H1 (cell line): ENCODE measurements around the gene C16orf87. TPM values are rescaled to one million over a fixed set of nuclear protein-coding genes. Genes with fewer than 3 reads are reported as not detected.

ENCODE experiments used
- CTCF ChIA-PET: fragments of 300-600 bp; sonication (Branson Sonifier 250); formaldehyde crosslinking; loops from one replicate; lab custom pipeline; 2021; ENCODE audit not compliant: partially characterized antibody; lab: Charles Lee
- POLR2A ChIA-PET: fragments of 300-600 bp; sonication (Branson Sonifier 250); formaldehyde crosslinking; loops from one replicate; lab custom pipeline; 2021; ENCODE audit warnings: inconsistent platforms; ENCODE audit not compliant: partially characterized antibody; lab: Charles Lee
- DNase-seq, 2 experiments: peaks; one replicate each; pipeline versions ENCODE4 v3.0.0 to v3.0.0-alpha.2; 2010 to 2022; ENCODE audit warnings: low spot score in 2 of 2, low read depth in 1 of 2, mixed read lengths in 1 of 2
- FAIRE-seq: peaks from 2 replicates; lab custom pipeline; 2011; peaks lifted over from hg19 to GRCh38; lab: Jason Lieb, UNC
- H2AFZ ChIP-seq: 2 replicates; pipeline ENCODE4 v1.8.1; 2012; ENCODE audit warnings: low read length, inconsistent platforms
- H2AK5ac ChIP-seq: 2 replicates; pipeline ENCODE4 v1.6.1; 2013; ENCODE audit warnings: low read depth, low read length
- H2BK120ac ChIP-seq: replicated peaks from 2 replicates; pipeline ENCODE3; 2013; ENCODE audit warnings: low read depth, low read length, inconsistent platforms
- H2BK12ac ChIP-seq: 2 replicates; pipeline ENCODE4 v1.6.1; 2013; ENCODE audit warnings: low read depth, low read length
- H2BK15ac ChIP-seq: 2 replicates; pipeline ENCODE4 v1.6.1; 2013; ENCODE audit warnings: low read length
- H2BK20ac ChIP-seq: 2 replicates; pipeline ENCODE4 v1.6.1; 2013; ENCODE audit warnings: low read length
- H2BK5ac ChIP-seq: 2 replicates; pipeline ENCODE4 v1.6.1; 2013; ENCODE audit warnings: low read depth, low read length
- H3K14ac ChIP-seq: 2 replicates; pipeline ENCODE4 v1.6.1; 2013; ENCODE audit warnings: inconsistent platforms; ENCODE audit not compliant: insufficient read length
- H3K18ac ChIP-seq: 2 replicates; pipeline ENCODE4 v1.6.1; 2013; ENCODE audit warnings: low read length; ENCODE audit errors: extremely low read depth
- H3K23ac ChIP-seq: 2 replicates; pipeline ENCODE4 v1.6.1; 2013; ENCODE audit warnings: inconsistent platforms; ENCODE audit not compliant: insufficient read length
- H3K23me2 ChIP-seq: 2 replicates; pipeline ENCODE4 v1.6.1; 2013; ENCODE audit warnings: low read depth, low read length
- H3K27ac ChIP-seq: 2 replicates; pipeline ENCODE4 v1.6.1; 2011; ENCODE audit warnings: low read depth, low read length, inconsistent platforms
- H3K27me3 ChIP-seq, 4 experiments: replicated peaks in 1 of 4; 1 replicate in 1 of 4; 2 replicates in 3 of 4; pipeline versions ENCODE4 v1.6.1 to v1.8.1; 2011 to 2013; ENCODE audit warnings: low read length in 3 of 4, mild to moderate bottlenecking in 3 of 4, inconsistent platforms in 2 of 4, mixed read lengths in 2 of 4, moderate library complexity in 1 of 4; ENCODE audit not compliant: control insufficient read depth in 3 of 4, insufficient read depth in 3 of 4; ENCODE audit errors: extremely low read depth in 1 of 4
- H3K36me3 ChIP-seq, 4 experiments: 2 replicates each; pipeline versions ENCODE4 v1.6.1 to v1.8.1; 2011 to 2013; ENCODE audit warnings: mild to moderate bottlenecking in 4 of 4, low read length in 3 of 4, moderate library complexity in 2 of 4, control low read depth in 1 of 4, inconsistent platforms in 1 of 4; ENCODE audit not compliant: insufficient read depth in 4 of 4, control insufficient read depth in 2 of 4
- H3K4ac ChIP-seq: replicated peaks from 2 replicates; pipeline ENCODE3; 2013; ENCODE audit warnings: low read length, low read depth, mixed read lengths, inconsistent platforms; ENCODE audit not compliant: insufficient read length
- H3K4me1 ChIP-seq, 4 experiments: replicated peaks in 1 of 4; 1 replicate in 1 of 4; 2 replicates in 3 of 4; pipeline versions ENCODE4 v1.6.1 to v1.8.1; 2011 to 2013; ENCODE audit warnings: low read length in 3 of 4, inconsistent platforms in 2 of 4, mixed read lengths in 1 of 4; ENCODE audit not compliant: insufficient read depth in 4 of 4, control insufficient read depth in 3 of 4
- H3K4me2 ChIP-seq, 2 experiments: 2 replicates each; pipeline versions ENCODE4 v1.6.1 to v1.8.1; 2011 to 2013; ENCODE audit warnings: low read depth in 2 of 2, low read length in 2 of 2, control low read depth in 1 of 2, inconsistent platforms in 1 of 2, mild to moderate bottlenecking in 1 of 2; ENCODE audit not compliant: insufficient read depth in 1 of 2
- H3K4me3 ChIP-seq, 4 experiments: fragments of 200-600, 300-600 bp in 1 of 4; sonication (generic), shearing (Covaris generic), sonication (Bioruptor Twin) in 1 of 4; 2 replicates each; pipeline versions ENCODE4 v1.5.1 to v1.8.1; 2011 to 2016; ENCODE audit warnings: low read length in 4 of 4, low read depth in 3 of 4, control low read depth in 2 of 4, inconsistent platforms in 2 of 4, mild to moderate bottlenecking in 2 of 4, mixed read lengths in 1 of 4, moderate library complexity in 1 of 4; ENCODE audit not compliant: insufficient read depth in 2 of 4; ENCODE audit errors: extremely low read depth in 1 of 4
- H3K56ac ChIP-seq: replicated peaks from 2 replicates; pipeline ENCODE3; 2013; ENCODE audit warnings: low read depth, mild to moderate bottlenecking, mixed read lengths, low read length, inconsistent platforms; ENCODE audit not compliant: insufficient read length
- H3K79me1 ChIP-seq: 2 replicates; pipeline ENCODE4 v1.6.1; 2013; ENCODE audit warnings: low read depth, low read length, control low read depth
- H3K79me2 ChIP-seq, 2 experiments: 2 replicates each; pipeline versions ENCODE4 v1.6.1 to v1.8.1; 2012 to 2013; ENCODE audit warnings: low read length in 2 of 2, mild to moderate bottlenecking in 2 of 2, inconsistent platforms in 1 of 2; ENCODE audit not compliant: insufficient read depth in 2 of 2, control insufficient read depth in 1 of 2
- H3K9ac ChIP-seq, 4 experiments: replicated peaks in 1 of 4; 1 replicate in 1 of 4; 2 replicates in 3 of 4; pipeline versions ENCODE4 v1.6.1 to v1.8.1; 2011 to 2013; ENCODE audit warnings: low read depth in 3 of 4, low read length in 3 of 4, control low read depth in 2 of 4, mild to moderate bottlenecking in 2 of 4, moderate library complexity in 2 of 4, inconsistent platforms in 1 of 4; ENCODE audit errors: extremely low read depth in 1 of 4
- H3K9me3 ChIP-seq, 2 experiments: 2 replicates each; pipeline versions ENCODE4 v1.6.1 to v1.8.1; 2012 to 2013; ENCODE audit warnings: mild to moderate bottlenecking in 2 of 2, moderate library complexity in 2 of 2, control low read depth in 1 of 2, inconsistent platforms in 1 of 2, low read depth in 1 of 2, low read length in 1 of 2, mixed read lengths in 1 of 2; ENCODE audit not compliant: insufficient read depth in 2 of 2
- H4K20me1 ChIP-seq, 2 experiments: replicated peaks in 1 of 2; 2 replicates each; pipeline versions ENCODE3 to v1.8.1; 2011 to 2013; ENCODE audit warnings: inconsistent platforms in 2 of 2, low read length in 2 of 2, mild to moderate bottlenecking in 1 of 2; ENCODE audit not compliant: insufficient read depth in 2 of 2, control insufficient read depth in 1 of 2
- H4K5ac ChIP-seq: 2 replicates; pipeline ENCODE4 v1.6.1; 2013; ENCODE audit warnings: low read length, low read depth, mixed read lengths, inconsistent platforms; ENCODE audit not compliant: insufficient read length
- H4K8ac ChIP-seq: 2 replicates; pipeline ENCODE4 v1.8.0; 2013; ENCODE audit warnings: mild to moderate bottlenecking, moderate library complexity, low read length, inconsistent platforms; ENCODE audit not compliant: insufficient read depth; ENCODE audit errors: extremely low read depth
- H4K91ac ChIP-seq: replicated peaks from 2 replicates; pipeline ENCODE3; 2013; ENCODE audit warnings: low read length, mixed read lengths, inconsistent platforms; ENCODE audit not compliant: insufficient read length
- POLR2AphosphoS5 ChIP-seq: IDR thresholded peaks from 2 replicates; pipeline ENCODE4 v1.6.1; 2011; ENCODE audit warnings: low read depth, low read length
- RFX5 ChIP-seq: IDR thresholded peaks from 2 replicates; pipeline ENCODE4 v1.6.1; 2011; ENCODE audit warnings: low read depth, low read length, improper control_type of control experiment, borderline replicate concordance
- SUZ12 ChIP-seq: fragments of 200-600 bp; sonication (generic); IDR thresholded peaks from 2 replicates; pipeline ENCODE4 v1.6.1; 2012; ENCODE audit warnings: mild to moderate bottlenecking, inconsistent platforms, low read length, moderate library complexity, mixed read lengths
- WGBS, 2 experiments: shearing (Covaris generic) in 1 of 2; methylation state at CpG; one replicate each; pipeline versions ENCODE4 v1.1.6 to v1.1.7; 2013 to 2015; ENCODE audit warnings: low lambda C conversion rate in 2 of 2, mixed read lengths in 2 of 2, inconsistent platforms in 1 of 2, low coverage in 1 of 2, missing lambda C conversion rate in 1 of 2; ENCODE audit not compliant: insufficient replicate concordance in 2 of 2, insufficient coverage in 1 of 2, insufficient read length in 1 of 2; ENCODE audit errors: extremely low coverage in 1 of 2, missing lambda C conversion rate in 1 of 2; 5-methylcytosine and 5-hydroxymethylcytosine counted together
- polyA plus RNA-seq, 7 experiments: library from polyadenylated mRNA; depleted of rRNA in 3 of 7; stranded (reverse) in 5 of 7; unstranded in 2 of 7; fragments of >200 nt in 5 of 7; fragments of 200-250 nt in 2 of 7; gene quantifications; 1 replicate in 5 of 7; 2 replicates in 1 of 7; 4 replicates in 1 of 7; pipeline versions ENCODE4 v1.2.1 to v1.2.3, GENCODE V29; 2011 to 2013; ENCODE audit warnings: missing spikeins in 2 of 7, mixed read lengths in 2 of 7
- total RNA-seq: library from RNA; stranded (reverse); fragmentation: NEBNext Ultra II Directional; extraction: Animal tissue kit (Norgen Biotek cat#: 25700); gene quantifications from 2 replicates; pipeline ENCODE4 v1.2.1, GENCODE V29; 2021

The C16orf87 gene
- total and polyA plus RNA-seq, 2 of the 8 experiments (the other 6 are each of a cell fraction or from before 2014, with no cell fraction given) = 4.8 to 21.8 TPM

- no peak overlapping the region for H4K5ac ChIP-seq
- no peaks in the 10 kb centered on the region for H3K4me1 ChIP-seq
- no peak overlapping the region for H3K4ac ChIP-seq
- H3K18ac ChIP-seq = no peak overlapping the region
- H2BK20ac ChIP-seq = no peak overlapping the region
- no peak overlapping the region for H2BK5ac ChIP-seq
- no peaks in the 10 kb centered on the region for H3K23me2 ChIP-seq
- H3K27ac ChIP-seq = no peak overlapping the region
- no peak overlapping the region for H2BK120ac ChIP-seq
- no peak overlapping the region for H2AK5ac ChIP-seq
- H3K4me2 ChIP-seq = no peak overlapping the region
- H3K4me3 ChIP-seq = no peak overlapping the region
- H4K91ac ChIP-seq = no peak overlapping the region
- H3K56ac ChIP-seq = no peak overlapping the region
- no peak overlapping the region for H3K9ac ChIP-seq
- DNase-seq (no peak), FAIRE-seq (no peak)
- no peak overlapping the region for H3K14ac ChIP-seq
- no peaks in the 10 kb centered on the region for H4K20me1 ChIP-seq
- no peak overlapping the region for H2AFZ ChIP-seq
- peaks cover 0 to 84% of the 10 kb centered on the region in 2 experiments; a peak in 2 of 4 replicates for H3K79me2 ChIP-seq
- ChIA-PET POLR2A (interaction anchor here (0.6 to 1.0 kb wide), 3 partner anchors 12 to 86 kb away, joined by 3 to 4 read pairs (median 4); no protein-coding TSS in a partner anchor), CTCF (interaction anchor here (1.0 to 2.0 kb wide), 2 partner anchors 11 to 13 kb away, joined by 4 to 10 read pairs; no protein-coding TSS in a partner anchor)
- H3K79me1 ChIP-seq = no peaks in the 10 kb centered on the region
- 91% methylated on average over 7 of the region's 7 CpGs; no CpG with 5 or more reads in 1 of the 2 experiments for WGBS, 2 experiments
- TF ChIP-seq POLR2AphosphoS5 (no peak), RFX5 (no peak), SUZ12 (no peak)
- no peak overlapping the region for H3K23ac ChIP-seq
- no peak overlapping the region for H2BK12ac ChIP-seq
- H3K36me3 ChIP-seq = no peaks in the 10 kb centered on the region
- H3K27me3 ChIP-seq = no peaks in the 10 kb centered on the region
- H4K8ac ChIP-seq = no peak overlapping the region
- H3K9me3 ChIP-seq = no peaks in the 10 kb centered on the region; a peak in 1 of 4 replicates
- H2BK15ac ChIP-seq = no peak overlapping the region
Observed at GRCh38 chr16:46813611-46814010, 17.4 kb downstream of the C16orf87 start.
